PC-3 (cell line): ENCODE measurements around the gene DRGX. TPM values are rescaled to one million over a fixed set of nuclear protein-coding genes. Genes with fewer than 3 reads are reported as not detected.
A peak's percentile ranks its signal among the peaks of the same experiment; 100 is the strongest.

Experiments
- ATAC-seq: fragments of 200-7000 bp; cut with Tn5 transposase; 2 replicates; pipeline ENCODE4 v1.9.1; 2020; ENCODE audit warnings: mild to moderate bottlenecking, moderate library complexity
- Bru-seq: library from RNA; stranded (reverse); fragments of 400-500 nt; gene quantifications from one replicate; lab custom pipeline; 2021; lab: Mats Ljungman, UMichigan
- BruChase-seq, 2 experiments: library from RNA; stranded (reverse); fragments of 400-500 nt; gene quantifications; one replicate each; lab custom pipeline; 2021; lab: Mats Ljungman, UMichigan
- BruUV-seq: library from RNA; stranded (reverse); fragments of 400-500 nt; replicated peaks from 2 replicates; lab custom pipeline; 2021; lab: Mats Ljungman, UMichigan
- CTCF ChIA-PET: fragments of 300-600 bp; sonication (Branson Sonifier 250); formaldehyde crosslinking; loops from one replicate; lab custom pipeline; 2022; ENCODE audit warnings: antibody characterized with exemption; lab: Charles Lee
- POLR2A ChIA-PET: fragments of 300-600 bp; sonication (Branson Sonifier 250); formaldehyde crosslinking; loops from one replicate; lab custom pipeline; 2022; ENCODE audit warnings: antibody characterized with exemption; ENCODE audit not compliant: unreplicated experiment; lab: Charles Lee
- DNase-seq: peaks from one replicate; pipeline ENCODE4 v3.0.0-alpha.2; 2015
- H2AFZ ChIP-seq: fragments of 300-600 bp; sonication (generic); 2 replicates; pipeline ENCODE4 v1.6.0; 2016; ENCODE audit warnings: antibody characterized with exemption, low read length
- H3F3A ChIP-seq: fragments of 300-600 bp; sonication (generic); one replicate; pipeline ENCODE4 v1.6.0; 2017; ENCODE audit warnings: antibody characterized with exemption, low read length, control low read depth, mild to moderate bottlenecking; ENCODE audit not compliant: unreplicated experiment
- H3K27ac ChIP-seq: fragments of 300-600 bp; sonication (generic); 2 replicates; pipeline ENCODE4 v1.5.1; 2016; ENCODE audit warnings: mild to moderate bottlenecking, low read length
- H3K27me3 ChIP-seq: fragments of 300-600 bp; sonication (generic); 2 replicates; pipeline ENCODE4 v1.6.1; 2016; ENCODE audit warnings: low read length, mixed read lengths
- H3K36me3 ChIP-seq: fragments of 300-600 bp; sonication (generic); 2 replicates; pipeline ENCODE4 v1.6.1; 2016; ENCODE audit warnings: low read depth, mixed run types, low read length, mixed read lengths
- H3K4me1 ChIP-seq: fragments of 300-600 bp; sonication (generic); 2 replicates; pipeline ENCODE4 v1.5.1; 2016; ENCODE audit warnings: low read length; ENCODE audit not compliant: insufficient read depth
- H3K4me2 ChIP-seq: fragments of 300-600 bp; sonication (generic); 2 replicates; pipeline ENCODE4 v1.6.0; 2016; ENCODE audit warnings: low read length
- H3K4me3 ChIP-seq: fragments of 300-600 bp; sonication (generic); 2 replicates; pipeline ENCODE4 v1.5.1; 2016; ENCODE audit warnings: mild to moderate bottlenecking, low read length, mixed read lengths
- H3K79me2 ChIP-seq: fragments of 300-600 bp; sonication (generic); 2 replicates; pipeline ENCODE4 v1.6.1; 2017; ENCODE audit warnings: low read length, mixed read lengths
- H3K9ac ChIP-seq: fragments of 300-600 bp; sonication (generic); 2 replicates; pipeline ENCODE4 v1.6.0; 2016; ENCODE audit warnings: mild to moderate bottlenecking, low read length
- H3K9me2 ChIP-seq: fragments of 300-600 bp; sonication (generic); replicated peaks from 2 replicates; pipeline ENCODE4 v1.6.1; 2016; ENCODE audit warnings: mixed run types, low read length, mixed read lengths
- H3K9me3 ChIP-seq: fragments of 300-600 bp; sonication (generic); 2 replicates; pipeline ENCODE4 v1.6.1; 2016; ENCODE audit warnings: low read length, mixed read lengths
- H4K20me1 ChIP-seq: fragments of 300-600 bp; sonication (generic); 2 replicates; pipeline ENCODE4 v1.6.1; 2016; ENCODE audit warnings: low read length, mixed read lengths
- CTCF ChIP-seq: fragments of 300-600 bp; sonication (generic); conservative IDR thresholded peaks from 2 replicates; pipeline ENCODE4 v1.5.1; 2017; ENCODE audit warnings: antibody characterized with exemption, low read depth, mild to moderate bottlenecking, low read length
- EZH2 ChIP-seq: fragments of 300-600 bp; sonication (generic); IDR thresholded peaks from one replicate; pipeline ENCODE4 v1.6.1; 2017; ENCODE audit warnings: antibody characterized with exemption, mild to moderate bottlenecking, low read length; ENCODE audit not compliant: unreplicated experiment
- EZH2phosphoT487 ChIP-seq: fragments of 300-600 bp; sonication (generic); IDR thresholded peaks from 2 replicates; pipeline ENCODE4 v1.6.1; 2018; ENCODE audit warnings: mild to moderate bottlenecking, antibody characterized with exemption, low read length, borderline replicate concordance
- intact Hi-C: fragments of 100-400 bp; cut with micrococcal nuclease; formaldehyde crosslinking; loops from 2 replicates; pipeline ENCODE4 v1.9.0; 2023
- long read RNA-seq: library from polyadenylated mRNA; unstranded; transcript quantifications from one replicate; pipeline ENCODE4 v2.0.0, GENCODE V29; 2021; ENCODE audit not compliant: unreplicated experiment
- total RNA-seq: library from RNA; depleted of rRNA; stranded (reverse); fragments of >200 nt; gene quantifications from 2 replicates; pipeline ENCODE4 v1.2.3, GENCODE V29; 2014; rRNA removed

The DRGX gene
- total RNA-seq = 0.12 and 0.33 TPM in 2 replicates
- Bru-seq, nascent RNA = percentile 3 among the genes with signal in this experiment
- percentile 10 among the genes with signal in this experiment for BruChase-seq, experiment 1, labeled RNA remaining after a 6-hour chase
- BruChase-seq, experiment 2, labeled RNA remaining after a 2-hour chase = percentile 16 among the genes with signal in this experiment
- long read RNA-seq = 0 reads

- Histone ChIP-seq H3K27me3 (peaks cover 99% of the 10 kb centered on the region), H3K9me3 (no peaks in the 10 kb centered on the region), H4K20me1 (no peaks in the 10 kb centered on the region), H3K4me2 (peak within 1 kb of the TSS; percentile 76), H3K4me1 (peaks cover 12% of the 10 kb centered on the region; the same call in 1 of the 2 replicates), H3K27ac (no peak within 1 kb of the TSS), H3K4me3 (peak within 1 kb of the TSS; percentile 53), H2AFZ (peak within 1 kb of the TSS; percentile 54), H3F3A (no peaks in the 10 kb centered on the region), H3K9ac (no peak within 1 kb of the TSS), H3K79me2 (no peaks in the 10 kb centered on the region), H3K9me2 (no peaks in the 10 kb centered on the region), H3K36me3 (no peaks in the 10 kb centered on the region)
- DNase-seq (no peak), ATAC-seq (peak; percentile 10)
- TF ChIP-seq EZH2phosphoT487 = peak; percentile 71; the same call in 1 of the 2 replicates
- TF ChIP-seq CTCF = no peak
- TF ChIP-seq EZH2 = peak; percentile 100
- intact Hi-C loops = no loop called here
- BruUV-seq = no TSS peak
- POLR2A ChIA-PET = no interaction called here
- CTCF ChIA-PET = no interaction called here
Measured at GRCh38 chr10:49395741-49396665, at the start of gene DRGX. TSS of gene DRGX (minus strand) at chr10:49396089. CDS start at chr10:49395440, 649 bp downstream.

GRCh38 chr10:49444349-49444748 lies 48.5 kb upstream of the DRGX start:
- DNase-seq (no peak), ATAC-seq (no peak)
- no TSS peak for BruUV-seq
- no peaks in the 10 kb centered on the region for H3K79me2 ChIP-seq
- no peaks in the 10 kb centered on the region for H3K36me3 ChIP-seq
- intact Hi-C loops = no loop called here
- H4K20me1 ChIP-seq = no peaks in the 10 kb centered on the region
- no peaks in the 10 kb centered on the region for H3K9me3 ChIP-seq
- H3K4me2 ChIP-seq = no peak overlapping the region
- no peak overlapping the region for H3K9ac ChIP-seq
- POLR2A ChIA-PET = no interaction called here
- CTCF ChIA-PET = interaction anchor here (1.7 kb wide), 1 partner anchor 36 kb away, joined by 6 read pairs; no protein-coding TSS in a partner anchor
- no peak for TF ChIP-seq EZH2
- no peak for TF ChIP-seq CTCF
- no peak for TF ChIP-seq EZH2phosphoT487
- no peak overlapping the region for H2AFZ ChIP-seq
- H3K9me2 ChIP-seq = no peaks in the 10 kb centered on the region
- no peak overlapping the region for H3K27ac ChIP-seq
- no peak overlapping the region for H3K4me3 ChIP-seq
- H3K4me1 ChIP-seq = no peaks in the 10 kb centered on the region
- H3F3A ChIP-seq = no peaks in the 10 kb centered on the region
- H3K27me3 ChIP-seq = no peaks in the 10 kb centered on the region
